ENCODE data around the gene GADD45GIP1. TPM values are rescaled to one million over a fixed set of nuclear protein-coding genes. Genes with fewer than 3 reads are reported as not detected.

Gene GADD45GIP1
- polyA plus RNA-seq, 1 donor from 2014 or later: 21.3 TPM

DNA sequence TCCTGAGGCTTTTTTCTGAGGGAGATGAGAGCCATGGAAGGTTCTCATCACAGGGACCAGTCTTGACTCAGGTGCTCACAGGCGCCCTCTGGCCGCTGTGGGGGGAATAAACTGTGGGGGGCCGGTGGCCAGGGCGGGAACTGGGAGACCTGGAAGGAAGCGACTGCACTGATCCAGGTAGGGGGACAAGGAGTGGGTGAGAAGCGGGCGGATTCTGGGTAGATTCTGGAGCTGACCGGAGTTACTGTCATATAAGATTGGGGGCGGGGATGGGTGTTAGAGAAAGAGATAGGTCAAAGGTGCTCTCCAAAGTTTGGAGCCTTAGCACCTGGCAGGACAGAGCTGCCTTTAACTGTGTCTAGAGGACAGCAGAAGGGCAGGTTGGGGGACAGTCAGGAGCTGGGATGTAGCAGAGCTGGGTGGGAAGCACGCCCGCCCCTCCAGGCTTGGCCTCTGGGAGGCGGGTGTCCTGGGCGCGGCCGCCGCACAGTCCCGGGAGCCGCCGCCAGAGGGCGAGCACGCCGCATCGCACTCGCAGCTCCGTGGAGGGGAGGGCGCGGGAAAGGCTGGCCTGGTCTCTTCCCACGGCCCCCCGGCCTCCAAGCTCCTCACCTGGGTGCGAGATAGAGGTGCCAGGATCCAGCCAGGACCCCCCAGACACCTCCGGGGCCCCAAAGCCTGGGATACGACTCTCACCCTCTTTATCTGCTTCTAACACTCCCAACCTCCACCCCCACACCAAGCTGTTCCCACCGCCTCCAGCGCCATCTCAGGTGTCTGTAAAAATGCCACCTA lies 8.2 kb upstream of the GADD45GIP1 start:
- Histone ChIP-seq H4K20me1 (ENCODE audit: insufficient read depth) (no peaks in the 10 kb centered on the region), H3K9me2 (ENCODE audit: insufficient read depth, low read length) (no peaks in the 10 kb centered on the region), H3K9ac (ENCODE audit: low read length) (peak overlapping the region; percentile 39), H3K27ac (ENCODE audit: low read length) (no peak overlapping the region), H3K4me3 (ENCODE audit: low read length) (peak overlapping the region; percentile 51), H2AFZ (ENCODE audit: low read depth, low read length) (peak overlapping the region; percentile 51), H3K79me2 (replicated peaks; ENCODE audit: insufficient read depth, low read length) (no peaks in the 10 kb centered on the region), H3K36me3 (ENCODE audit: insufficient read depth, low read length) (no peaks in the 10 kb centered on the region), H3F3A (ENCODE audit: insufficient read depth, low read length, poor library complexity, severe bottlenecking) (no peaks in the 10 kb centered on the region), H3K27me3 (ENCODE audit: insufficient read depth, low read depth, low read length) (no peaks in the 10 kb centered on the region), H3K4me2 (ENCODE audit: low read length) (no peak overlapping the region), H3K9me3 (ENCODE audit: low read length) (no peaks in the 10 kb centered on the region)
- TF ChIP-seq, protein P1, sequence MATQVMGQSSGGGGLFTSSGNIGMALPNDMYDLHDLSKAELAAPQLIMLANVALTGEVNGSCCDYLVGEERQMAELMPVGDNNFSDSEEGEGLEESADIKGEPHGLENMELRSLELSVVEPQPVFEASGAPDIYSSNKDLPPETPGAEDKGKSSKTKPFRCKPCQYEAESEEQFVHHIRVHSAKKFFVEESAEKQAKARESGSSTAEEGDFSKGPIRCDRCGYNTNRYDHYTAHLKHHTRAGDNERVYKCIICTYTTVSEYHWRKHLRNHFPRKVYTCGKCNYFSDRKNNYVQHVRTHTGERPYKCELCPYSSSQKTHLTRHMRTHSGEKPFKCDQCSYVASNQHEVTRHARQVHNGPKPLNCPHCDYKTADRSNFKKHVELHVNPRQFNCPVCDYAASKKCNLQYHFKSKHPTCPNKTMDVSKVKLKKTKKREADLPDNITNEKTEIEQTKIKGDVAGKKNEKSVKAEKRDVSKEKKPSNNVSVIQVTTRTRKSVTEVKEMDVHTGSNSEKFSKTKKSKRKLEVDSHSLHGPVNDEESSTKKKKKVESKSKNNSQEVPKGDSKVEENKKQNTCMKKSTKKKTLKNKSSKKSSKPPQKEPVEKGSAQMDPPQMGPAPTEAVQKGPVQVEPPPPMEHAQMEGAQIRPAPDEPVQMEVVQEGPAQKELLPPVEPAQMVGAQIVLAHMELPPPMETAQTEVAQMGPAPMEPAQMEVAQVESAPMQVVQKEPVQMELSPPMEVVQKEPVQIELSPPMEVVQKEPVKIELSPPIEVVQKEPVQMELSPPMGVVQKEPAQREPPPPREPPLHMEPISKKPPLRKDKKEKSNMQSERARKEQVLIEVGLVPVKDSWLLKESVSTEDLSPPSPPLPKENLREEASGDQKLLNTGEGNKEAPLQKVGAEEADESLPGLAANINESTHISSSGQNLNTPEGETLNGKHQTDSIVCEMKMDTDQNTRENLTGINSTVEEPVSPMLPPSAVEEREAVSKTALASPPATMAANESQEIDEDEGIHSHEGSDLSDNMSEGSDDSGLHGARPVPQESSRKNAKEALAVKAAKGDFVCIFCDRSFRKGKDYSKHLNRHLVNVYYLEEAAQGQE (IDR thresholded peaks at IDR 0.05; ENCODE audit: borderline replicate concordance): no peak
- TF ChIP-seq RAD21 (conservative IDR thresholded peaks at IDR 0.05): peak; percentile 76
- TF ChIP-seq MXI1 (conservative IDR thresholded peaks at IDR 0.05; ENCODE audit: poor library complexity, severe bottlenecking): peak; percentile 20
- TF ChIP-seq POLR2AphosphoS5 (IDR thresholded peaks at IDR 0.05): no peak
- TF ChIP-seq SMC3 (conservative IDR thresholded peaks at IDR 0.05; ENCODE audit: poor library complexity): peak; percentile 88
- TF ChIP-seq, protein P2, sequence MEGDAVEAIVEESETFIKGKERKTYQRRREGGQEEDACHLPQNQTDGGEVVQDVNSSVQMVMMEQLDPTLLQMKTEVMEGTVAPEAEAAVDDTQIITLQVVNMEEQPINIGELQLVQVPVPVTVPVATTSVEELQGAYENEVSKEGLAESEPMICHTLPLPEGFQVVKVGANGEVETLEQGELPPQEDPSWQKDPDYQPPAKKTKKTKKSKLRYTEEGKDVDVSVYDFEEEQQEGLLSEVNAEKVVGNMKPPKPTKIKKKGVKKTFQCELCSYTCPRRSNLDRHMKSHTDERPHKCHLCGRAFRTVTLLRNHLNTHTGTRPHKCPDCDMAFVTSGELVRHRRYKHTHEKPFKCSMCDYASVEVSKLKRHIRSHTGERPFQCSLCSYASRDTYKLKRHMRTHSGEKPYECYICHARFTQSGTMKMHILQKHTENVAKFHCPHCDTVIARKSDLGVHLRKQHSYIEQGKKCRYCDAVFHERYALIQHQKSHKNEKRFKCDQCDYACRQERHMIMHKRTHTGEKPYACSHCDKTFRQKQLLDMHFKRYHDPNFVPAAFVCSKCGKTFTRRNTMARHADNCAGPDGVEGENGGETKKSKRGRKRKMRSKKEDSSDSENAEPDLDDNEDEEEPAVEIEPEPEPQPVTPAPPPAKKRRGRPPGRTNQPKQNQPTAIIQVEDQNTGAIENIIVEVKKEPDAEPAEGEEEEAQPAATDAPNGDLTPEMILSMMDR (IDR thresholded peaks at IDR 0.05; ENCODE audit: poor library complexity, severe bottlenecking): peak; percentile 99
- TF ChIP-seq EZH2 (IDR thresholded peaks at IDR 0.05; ENCODE audit: borderline replicate concordance, insufficient read depth, low read length, poor library complexity, severe bottlenecking): no peak
- TF ChIP-seq EP300 (conservative IDR thresholded peaks at IDR 0.05; ENCODE audit: poor library complexity, severe bottlenecking): no peak
- TF ChIP-seq TAF1 (IDR thresholded peaks at IDR 0.05; ENCODE audit: low read depth): no peak

DNA sequence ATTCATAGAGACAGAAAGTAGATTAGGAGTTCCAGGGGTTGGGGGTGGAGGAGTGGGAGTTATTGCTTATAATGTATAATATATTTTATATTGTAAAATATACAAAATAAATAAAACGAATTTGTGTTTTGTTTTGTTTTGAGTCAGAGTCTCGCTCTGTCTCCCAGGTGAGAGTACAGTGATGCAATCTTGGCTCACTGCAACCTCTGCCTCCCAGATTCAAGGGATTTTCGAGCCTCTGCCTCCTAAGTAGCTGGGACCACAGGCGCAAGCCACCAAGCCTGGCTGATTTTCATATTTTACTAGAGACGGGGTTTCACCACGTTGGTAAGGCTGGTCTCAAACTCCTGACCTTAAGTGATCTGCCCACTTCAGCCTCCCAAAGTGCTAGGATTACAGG lies 2.5 kb upstream of the GADD45GIP1 start:
- H3K27ac ChIP-seq (ENCODE audit: low read length): no peak overlapping the region
- H3K4me3 ChIP-seq (ENCODE audit: low read length): no peak overlapping the region
- no peaks in the 10 kb centered on the region for H4K20me1 ChIP-seq (ENCODE audit: insufficient read depth)
- H3K9ac ChIP-seq (ENCODE audit: low read length): no peak overlapping the region
- H3K36me3 ChIP-seq (ENCODE audit: insufficient read depth, low read length): no peaks in the 10 kb centered on the region
- H2AFZ ChIP-seq (ENCODE audit: low read depth, low read length): no peak overlapping the region
- H3K79me2 ChIP-seq (replicated peaks; ENCODE audit: insufficient read depth, low read length): no peaks in the 10 kb centered on the region
- TF ChIP-seq TAF1 (IDR thresholded peaks at IDR 0.05; ENCODE audit: low read depth): no peak
- no peak for TF ChIP-seq EZH2 (IDR thresholded peaks at IDR 0.05; ENCODE audit: borderline replicate concordance, insufficient read depth, low read length, poor library complexity, severe bottlenecking)
- no peak for TF ChIP-seq EP300 (conservative IDR thresholded peaks at IDR 0.05; ENCODE audit: poor library complexity, severe bottlenecking)
- TF ChIP-seq, protein P1 (IDR thresholded peaks at IDR 0.05; ENCODE audit: borderline replicate concordance): no peak
- TF ChIP-seq MXI1 (conservative IDR thresholded peaks at IDR 0.05; ENCODE audit: poor library complexity, severe bottlenecking): no peak
- TF ChIP-seq, protein P2 (IDR thresholded peaks at IDR 0.05; ENCODE audit: poor library complexity, severe bottlenecking): no peak
- no peak for TF ChIP-seq RAD21 (conservative IDR thresholded peaks at IDR 0.05)
- H3K4me2 ChIP-seq (ENCODE audit: low read length): no peak overlapping the region
- H3K9me3 ChIP-seq (ENCODE audit: low read length): no peaks in the 10 kb centered on the region
- H3F3A ChIP-seq (ENCODE audit: insufficient read depth, low read length, poor library complexity, severe bottlenecking): no peaks in the 10 kb centered on the region
- no peaks in the 10 kb centered on the region for H3K27me3 ChIP-seq (ENCODE audit: insufficient read depth, low read depth, low read length)
- no peaks in the 10 kb centered on the region for H3K9me2 ChIP-seq (ENCODE audit: insufficient read depth, low read length)
